ENCODE measurements around the gene ZNF142.
A peak's percentile ranks its signal among the peaks of the same experiment; 100 is the strongest.

ZNF142 gene

DNA sequence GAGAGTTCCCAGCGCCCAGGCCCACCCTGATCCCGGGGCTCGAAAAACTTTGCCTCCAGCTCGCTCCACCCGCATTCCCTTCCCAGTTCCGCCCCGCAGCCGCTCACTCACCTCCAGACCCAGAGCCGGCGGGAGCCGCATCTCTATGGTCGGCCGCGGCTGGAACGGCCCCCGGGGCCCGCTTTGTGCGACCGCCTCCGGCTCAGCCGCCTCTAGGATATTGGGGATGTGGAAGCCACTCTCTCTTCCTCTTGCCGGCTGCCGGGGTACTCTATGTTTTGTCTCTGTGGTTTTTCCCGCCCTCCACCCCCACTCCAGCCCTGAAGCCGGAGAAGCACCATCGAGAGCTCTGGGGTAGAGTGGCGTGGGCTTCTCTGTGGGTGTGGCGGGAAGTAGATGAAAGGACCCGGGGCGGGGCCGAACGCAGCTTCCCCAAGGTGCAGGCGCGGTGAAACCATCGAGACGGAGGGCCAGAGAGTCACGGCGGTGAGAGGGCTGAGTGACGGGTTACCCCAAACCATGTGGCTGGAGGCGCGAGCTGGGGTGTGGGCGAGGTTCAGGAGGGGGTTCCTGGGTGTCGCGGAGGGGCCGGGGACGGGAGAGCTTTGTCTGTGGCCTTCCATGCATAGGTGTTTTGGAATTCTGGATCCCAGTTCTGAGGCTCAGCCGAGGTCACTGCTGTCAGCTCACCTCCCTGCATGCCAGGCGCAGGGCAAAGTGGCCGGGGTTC, at the start of gene ZNF142, which contains the start of gene BCS1L (continued):
- TF ChIP-seq PRDM4 (tag by site-specific recombination; IDR thresholded peaks at IDR 0.05) (no peak), ZBTB7A (tag by site-specific recombination; IDR thresholded peaks at IDR 0.05; ENCODE audit: low read depth) (no peak), ZBTB17 (tag by site-specific recombination; IDR thresholded peaks at IDR 0.05) (peak; percentile 83), ZNF223 (tag by site-specific recombination; IDR thresholded peaks at IDR 0.05) (no peak), IKZF3 (tag by site-specific recombination; IDR thresholded peaks at IDR 0.05) (0 out of 2 replicates have a peak, but pooled peaks have one; percentile 42), ZNF266 (tag by site-specific recombination; IDR thresholded peaks at IDR 0.05; ENCODE audit: low read depth) (no peak), ZNF148 (tag by site-specific recombination; IDR thresholded peaks at IDR 0.05; ENCODE audit: borderline replicate concordance) (no peak), ZNF664 (tag by site-specific recombination; IDR thresholded peaks at IDR 0.05) (no peak), ZNF23 (tag by site-specific recombination; IDR thresholded peaks at IDR 0.05; ENCODE audit: borderline replicate concordance) (no peak), SCRT1 (tag by site-specific recombination; IDR thresholded peaks at IDR 0.05; ENCODE audit: borderline replicate concordance) (no peak), ZNF677 (tag by site-specific recombination; IDR thresholded peaks at IDR 0.05) (no peak), KLF10 (tag by site-specific recombination; IDR thresholded peaks at IDR 0.05) (peak; percentile 90), KLF8 (tag by site-specific recombination; IDR thresholded peaks at IDR 0.05) (peak; percentile 93), ZNF76 (tag by site-specific recombination; IDR thresholded peaks at IDR 0.05; ENCODE audit: borderline replicate concordance, low read depth) (peak; percentile 82), KLF17 (tag by site-specific recombination; IDR thresholded peaks at IDR 0.05) (0 out of 2 replicates have a peak, but pooled peaks have one; percentile 27), ZFHX2 (tag by site-specific recombination; conservative IDR thresholded peaks at IDR 0.05) (peak; percentile 94), ZNF600 (tag by site-specific recombination; IDR thresholded peaks at IDR 0.05) (peak; percentile 6; the same call in 1 of the 2 replicates), REPIN1 (tag by site-specific recombination; IDR thresholded peaks at IDR 0.05; ENCODE audit: low read depth) (0 out of 2 replicates have a peak, but pooled peaks have one; percentile 33), KLF16 (tag by site-specific recombination; IDR thresholded peaks at IDR 0.05) (peak; percentile 40; the same call in 1 of the 2 replicates), ZBTB11 (tag by site-specific recombination; conservative IDR thresholded peaks at IDR 0.05; ENCODE audit: low read depth) (peak; percentile 44; the same call in 1 of the 2 replicates), TCF7L2 (IDR thresholded peaks at IDR 0.05; ENCODE audit: borderline replicate concordance, low read depth, low read length) (peak; percentile 93)
- TF ChIP-seq, protein P1, sequence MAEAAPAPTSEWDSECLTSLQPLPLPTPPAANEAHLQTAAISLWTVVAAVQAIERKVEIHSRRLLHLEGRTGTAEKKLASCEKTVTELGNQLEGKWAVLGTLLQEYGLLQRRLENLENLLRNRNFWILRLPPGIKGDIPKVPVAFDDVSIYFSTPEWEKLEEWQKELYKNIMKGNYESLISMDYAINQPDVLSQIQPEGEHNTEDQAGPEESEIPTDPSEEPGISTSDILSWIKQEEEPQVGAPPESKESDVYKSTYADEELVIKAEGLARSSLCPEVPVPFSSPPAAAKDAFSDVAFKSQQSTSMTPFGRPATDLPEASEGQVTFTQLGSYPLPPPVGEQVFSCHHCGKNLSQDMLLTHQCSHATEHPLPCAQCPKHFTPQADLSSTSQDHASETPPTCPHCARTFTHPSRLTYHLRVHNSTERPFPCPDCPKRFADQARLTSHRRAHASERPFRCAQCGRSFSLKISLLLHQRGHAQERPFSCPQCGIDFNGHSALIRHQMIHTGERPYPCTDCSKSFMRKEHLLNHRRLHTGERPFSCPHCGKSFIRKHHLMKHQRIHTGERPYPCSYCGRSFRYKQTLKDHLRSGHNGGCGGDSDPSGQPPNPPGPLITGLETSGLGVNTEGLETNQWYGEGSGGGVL (tag by site-specific recombination; IDR thresholded peaks at IDR 0.05): 0 out of 2 replicates have a peak, but pooled peaks have one; percentile 35
- TF ChIP-seq, protein P2, sequence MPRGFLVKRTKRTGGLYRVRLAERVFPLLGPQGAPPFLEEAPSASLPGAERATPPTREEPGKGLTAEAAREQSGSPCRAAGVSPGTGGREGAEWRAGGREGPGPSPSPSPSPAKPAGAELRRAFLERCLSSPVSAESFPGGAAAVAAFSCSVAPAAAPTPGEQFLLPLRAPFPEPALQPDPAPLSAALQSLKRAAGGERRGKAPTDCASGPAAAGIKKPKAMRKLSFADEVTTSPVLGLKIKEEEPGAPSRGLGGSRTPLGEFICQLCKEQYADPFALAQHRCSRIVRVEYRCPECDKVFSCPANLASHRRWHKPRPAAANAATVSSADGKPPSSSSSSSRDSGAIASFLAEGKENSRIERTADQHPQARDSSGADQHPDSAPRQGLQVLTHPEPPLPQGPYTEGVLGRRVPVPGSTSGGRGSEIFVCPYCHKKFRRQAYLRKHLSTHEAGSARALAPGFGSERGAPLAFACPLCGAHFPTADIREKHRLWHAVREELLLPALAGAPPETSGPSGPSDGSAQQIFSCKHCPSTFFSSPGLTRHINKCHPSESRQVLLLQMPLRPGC (tag by site-specific recombination; IDR thresholded peaks at IDR 0.05): no peak
- TF ChIP-seq, protein P3, sequence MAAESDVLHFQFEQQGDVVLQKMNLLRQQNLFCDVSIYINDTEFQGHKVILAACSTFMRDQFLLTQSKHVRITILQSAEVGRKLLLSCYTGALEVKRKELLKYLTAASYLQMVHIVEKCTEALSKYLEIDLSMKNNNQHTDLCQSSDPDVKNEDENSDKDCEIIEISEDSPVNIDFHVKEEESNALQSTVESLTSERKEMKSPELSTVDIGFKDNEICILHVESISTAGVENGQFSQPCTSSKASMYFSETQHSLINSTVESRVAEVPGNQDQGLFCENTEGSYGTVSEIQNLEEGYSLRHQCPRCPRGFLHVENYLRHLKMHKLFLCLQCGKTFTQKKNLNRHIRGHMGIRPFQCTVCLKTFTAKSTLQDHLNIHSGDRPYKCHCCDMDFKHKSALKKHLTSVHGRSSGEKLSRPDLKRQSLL (tag by site-specific recombination; IDR thresholded peaks at IDR 0.05): peak; percentile 83
